Astrocyte (in vitro differentiated cells and primary cell): ENCODE results near the gene GK.

Source experiments
- EZH2 ChIP-seq: IDR thresholded peaks from 2 replicates; pipeline ENCODE4 v1.6.1; 2012; ENCODE audit warnings: mild to moderate bottlenecking, low read length, inconsistent platforms; ENCODE audit not compliant: insufficient read depth
- TF ChIP-seq, protein P1 (sequence below): IDR thresholded peaks from 2 replicates; pipeline ENCODE4 v1.5.1; 2011; ENCODE audit warnings: low read depth, mild to moderate bottlenecking, inconsistent platforms, low read length, moderate library complexity; ENCODE audit not compliant: insufficient read depth

- TF ChIP-seq, protein P1, sequence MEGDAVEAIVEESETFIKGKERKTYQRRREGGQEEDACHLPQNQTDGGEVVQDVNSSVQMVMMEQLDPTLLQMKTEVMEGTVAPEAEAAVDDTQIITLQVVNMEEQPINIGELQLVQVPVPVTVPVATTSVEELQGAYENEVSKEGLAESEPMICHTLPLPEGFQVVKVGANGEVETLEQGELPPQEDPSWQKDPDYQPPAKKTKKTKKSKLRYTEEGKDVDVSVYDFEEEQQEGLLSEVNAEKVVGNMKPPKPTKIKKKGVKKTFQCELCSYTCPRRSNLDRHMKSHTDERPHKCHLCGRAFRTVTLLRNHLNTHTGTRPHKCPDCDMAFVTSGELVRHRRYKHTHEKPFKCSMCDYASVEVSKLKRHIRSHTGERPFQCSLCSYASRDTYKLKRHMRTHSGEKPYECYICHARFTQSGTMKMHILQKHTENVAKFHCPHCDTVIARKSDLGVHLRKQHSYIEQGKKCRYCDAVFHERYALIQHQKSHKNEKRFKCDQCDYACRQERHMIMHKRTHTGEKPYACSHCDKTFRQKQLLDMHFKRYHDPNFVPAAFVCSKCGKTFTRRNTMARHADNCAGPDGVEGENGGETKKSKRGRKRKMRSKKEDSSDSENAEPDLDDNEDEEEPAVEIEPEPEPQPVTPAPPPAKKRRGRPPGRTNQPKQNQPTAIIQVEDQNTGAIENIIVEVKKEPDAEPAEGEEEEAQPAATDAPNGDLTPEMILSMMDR, result no peak
- TF ChIP-seq EZH2, result no peak
Measured at GRCh38 chrX:30610026-30610425, 43.2 kb upstream of the GK start.
